SKM-1 treated with dmso at 0.1 percent for 144 hours (cell line): ENCODE measurements around the gene MED9.

Experiments used
- DNase-seq: peaks from one replicate; lab custom pipeline; 2025; ENCODE audit not compliant: unreplicated experiment; lab: John Stamatoyannopoulos, UW

Gene MED9

GRCh38 chr17:17487998-17488397 is 11.2 kb downstream of the MED9 start:
- DNase-seq = no peak

GRCh38 chr17:17491031-17491471 is 14.3 kb downstream of the MED9 start:
- DNase-seq = no peak

- no peak for DNase-seq
These were observed 14.8 kb downstream of the MED9 start for GRCh38 chr17:17491546-17491988.

DNA sequence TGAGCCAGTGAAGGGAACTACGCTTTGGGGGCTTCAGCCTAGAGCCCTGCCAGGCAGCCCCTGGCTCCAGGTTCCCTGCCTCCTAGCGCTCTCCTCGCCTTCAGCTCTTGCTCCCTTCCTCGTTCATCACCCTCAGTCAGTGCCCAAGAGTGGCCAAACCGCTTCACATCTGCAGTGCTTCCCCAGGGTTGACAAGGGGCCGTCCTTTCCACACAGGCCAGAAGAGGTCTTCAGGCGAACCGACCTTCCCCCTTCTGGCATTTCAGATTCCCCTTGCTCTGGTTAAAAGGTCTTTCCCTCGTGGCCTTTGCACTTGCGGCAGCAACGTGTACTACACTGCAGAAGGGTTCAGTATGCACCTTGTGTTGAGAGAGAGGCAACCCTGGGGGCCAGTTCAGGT is 15.3 kb downstream of the MED9 start:
- DNase-seq = no peak

DNA sequence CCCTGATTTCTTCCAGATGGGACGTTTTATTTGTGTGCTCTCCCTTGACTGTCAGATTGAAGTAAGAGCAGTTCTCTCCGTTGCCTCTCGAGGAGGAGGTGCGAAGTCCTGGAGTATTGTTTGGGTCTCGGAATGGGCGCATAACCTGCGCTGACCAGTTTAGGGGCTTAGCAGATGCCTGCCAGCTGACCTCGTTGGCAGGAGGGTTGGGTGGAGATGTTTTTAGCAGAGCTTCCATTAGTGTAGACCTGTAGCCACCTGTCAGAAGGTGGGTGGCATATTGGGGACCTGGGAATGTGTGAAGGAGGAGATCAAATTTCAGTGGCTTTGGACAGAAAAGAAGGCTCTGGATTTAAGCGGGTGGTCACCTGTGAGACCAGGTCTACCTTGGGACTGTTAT is 15.8 kb downstream of the MED9 start:
- DNase-seq = no peak

DNA sequence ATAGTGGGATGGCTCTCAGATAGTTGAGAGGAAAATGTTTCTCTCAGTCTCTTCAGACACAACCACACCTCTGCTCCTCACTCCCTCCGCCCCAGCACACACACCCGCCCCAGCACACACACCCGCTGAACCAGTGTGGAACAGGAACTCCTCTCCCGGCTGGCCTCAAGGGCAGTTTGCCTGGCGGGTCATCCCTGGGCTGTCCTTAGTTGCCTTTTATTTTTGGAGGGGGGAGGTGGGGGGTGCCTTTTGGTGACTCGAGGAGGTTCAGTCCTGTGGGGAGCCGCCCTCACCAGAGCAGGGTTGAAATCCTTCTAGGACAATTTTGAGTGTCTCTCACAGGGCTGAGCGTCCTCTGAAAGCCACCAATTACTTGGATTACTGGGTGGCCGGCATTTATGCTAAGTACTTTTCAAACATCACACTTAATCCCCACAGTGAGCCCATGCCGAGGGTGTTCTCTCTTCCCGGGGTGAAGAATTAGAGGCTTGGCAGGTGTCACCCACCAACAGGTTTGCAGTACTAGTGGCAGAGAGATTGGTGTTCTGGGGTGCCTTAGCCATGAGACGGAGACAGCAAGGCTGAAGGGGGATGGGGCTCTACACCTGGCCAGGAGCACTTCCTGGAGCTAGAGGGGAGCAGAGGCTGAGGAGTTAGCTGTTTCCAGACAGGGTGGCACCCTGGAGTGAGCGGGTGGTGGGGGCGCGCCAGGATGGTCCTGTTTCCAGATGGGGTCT is 16.6 kb downstream of the MED9 start:
- DNase-seq = no peak

DNA sequence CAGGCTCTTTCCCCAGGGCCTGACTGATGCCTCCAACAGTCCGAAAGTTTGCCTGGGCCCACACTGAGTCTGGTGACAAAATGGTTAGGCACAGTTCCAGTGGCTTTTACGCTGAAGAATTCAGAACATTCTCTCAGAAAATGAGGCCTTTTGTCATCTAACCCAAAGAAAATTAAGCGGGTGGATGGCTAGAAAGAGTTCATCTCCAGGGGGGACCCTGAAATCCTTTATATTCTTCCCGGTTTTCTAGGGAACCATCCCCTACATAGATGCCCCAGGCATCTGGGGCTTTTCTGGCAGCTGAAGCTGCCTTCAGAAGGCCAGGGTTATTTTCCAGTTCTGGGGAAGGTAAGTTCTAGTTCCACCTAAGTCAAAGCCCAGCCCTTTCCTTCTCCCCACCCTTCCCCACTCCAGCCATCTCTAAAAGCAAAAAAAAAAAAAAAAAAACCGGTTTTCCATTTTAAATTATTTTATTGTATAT is 17.2 kb downstream of the MED9 start:
- no peak for DNase-seq

GRCh38 chr17:17494499-17494869 is 17.7 kb downstream of the MED9 start:
- no peak for DNase-seq

GRCh38 chr17:17494870-17495535 is 18.2 kb downstream of the MED9 start:
- DNase-seq = no peak

GRCh38 chr17:17495536-17496188 is 18.9 kb downstream of the MED9 start:
- DNase-seq = no peak

- peak; percentile 69 for DNase-seq
These were observed 19.6 kb downstream of the MED9 start, which contains the start of gene RASD1 for GRCh38 chr17:17496189-17497064. TSS of gene RASD1 (minus strand) at chr17:17496395. CDS start at chr17:17496181, 214 bp downstream.

- DNase-seq = no peak
These were observed 20.5 kb downstream of the MED9 start for GRCh38 chr17:17497065-17497844.

DNA sequence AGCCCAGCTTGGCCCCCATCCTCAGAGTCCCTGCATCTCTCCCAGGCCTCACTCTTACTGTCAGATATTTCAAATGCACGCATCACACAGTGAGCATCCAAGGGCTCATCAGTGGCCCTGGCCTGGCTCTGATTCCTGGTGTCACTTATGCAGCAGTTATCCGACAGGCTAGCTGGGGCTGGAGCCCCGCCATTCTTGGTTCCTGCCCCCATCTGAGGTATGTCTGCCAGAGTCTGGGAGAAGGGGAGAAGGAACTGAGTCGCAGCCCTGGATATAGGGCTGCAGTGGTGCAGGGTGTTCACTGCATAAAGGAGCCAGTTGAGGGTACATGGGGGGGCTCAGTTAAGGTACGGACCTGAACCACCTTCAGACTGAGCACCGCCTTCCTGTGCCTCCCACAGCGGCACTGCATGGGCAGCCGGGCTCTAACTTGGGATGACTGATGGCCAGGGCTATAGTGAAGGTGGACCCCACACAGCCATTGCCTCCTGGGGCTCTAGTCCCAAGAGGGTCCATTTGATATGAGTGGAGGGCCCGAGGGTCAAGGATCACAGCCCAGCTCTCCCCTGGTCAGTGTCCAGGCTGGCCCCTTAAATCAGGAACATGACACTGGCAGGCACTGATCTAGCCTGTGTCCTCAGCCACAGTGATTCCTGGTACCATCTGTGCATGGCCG is 21.2 kb downstream of the MED9 start:
- DNase-seq = no peak

DNA sequence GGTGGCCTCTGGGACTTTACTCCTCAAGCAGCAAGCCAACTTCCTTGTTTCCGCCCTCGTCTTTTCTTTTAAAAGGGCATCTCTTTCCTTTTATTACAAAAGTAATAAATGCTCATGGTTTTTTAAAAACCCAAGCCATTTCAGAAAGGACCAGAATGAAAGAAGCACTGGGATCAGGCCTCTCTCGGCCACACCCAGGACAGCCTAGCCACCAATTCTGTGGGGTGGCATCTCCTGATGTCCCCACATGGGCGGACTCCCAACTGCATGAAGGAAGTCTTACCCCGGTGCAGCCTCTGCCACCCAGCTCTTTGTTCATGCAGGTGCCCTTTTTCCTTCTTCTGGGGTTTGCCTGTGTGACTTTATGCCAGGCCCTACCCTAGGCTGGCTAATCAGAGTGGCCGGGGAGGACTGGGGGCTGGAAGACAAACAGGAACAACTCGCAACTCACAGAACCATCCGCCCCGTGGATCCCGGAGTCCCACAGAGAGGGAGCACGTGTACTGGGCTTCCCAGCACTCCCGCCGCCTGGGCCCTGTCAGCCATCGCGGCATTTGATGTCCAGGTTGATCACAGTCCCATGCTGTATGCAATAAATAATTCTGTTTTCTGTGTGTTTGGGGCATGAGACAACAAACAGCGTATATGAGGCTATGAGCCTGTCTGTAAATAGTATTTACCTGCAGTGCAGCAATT is 22.0 kb downstream of the MED9 start:
- no peak for DNase-seq

GRCh38 chr17:17499402-17500145 is 22.8 kb downstream of the MED9 start:
- no peak for DNase-seq

DNA sequence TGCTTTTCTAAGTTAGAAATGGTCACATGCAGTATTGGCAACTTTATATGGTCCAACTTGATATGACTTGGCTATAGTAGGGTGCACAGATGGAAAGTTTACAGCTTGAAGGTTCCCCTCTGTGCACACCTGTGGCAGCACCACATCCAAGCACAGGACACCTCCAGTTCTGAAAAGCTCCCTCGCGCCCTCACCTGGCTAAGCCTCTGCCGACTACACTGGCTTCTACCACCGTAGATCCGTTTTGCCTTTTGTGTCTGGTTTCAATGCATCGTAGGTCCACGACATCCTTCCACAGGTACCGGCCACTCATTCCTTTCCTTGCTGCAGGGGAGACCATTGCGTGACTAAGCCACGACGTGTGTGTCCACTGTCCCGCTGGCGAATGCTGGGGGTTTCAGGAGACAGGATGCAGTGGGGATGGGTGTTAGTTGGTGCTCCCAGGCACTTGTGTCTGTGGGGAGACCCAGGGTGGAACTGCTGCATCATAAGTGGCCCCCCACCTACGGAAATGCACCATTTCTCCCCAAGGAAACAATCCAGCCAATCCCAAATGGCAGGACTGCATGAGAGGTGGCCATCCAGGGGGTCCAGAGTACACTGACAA is 24.3 kb downstream of the MED9 start:
- DNase-seq = no peak

- no peak for DNase-seq
These were observed 26.2 kb downstream of the MED9 start for GRCh38 chr17:17502741-17503565.
